ENCODE results near the gene TELO2.

- TF ChIP-seq CTCF (IDR thresholded peaks at IDR 0.05; ENCODE audit: low read depth, low read length, poor library complexity, severe bottlenecking) (no peak), EZH2phosphoT487 (IDR thresholded peaks at IDR 0.05; ENCODE audit: borderline replicate concordance, low read length) (no peak)
Observed at GRCh38 chr16:1469693-1470201, 23.4 kb upstream of the TELO2 start.
